GM23248 (cell line): ENCODE data around the gene IMP3.

Experiments used
- EZH2 ChIP-seq: fragments of 200-600 bp; sonication (generic); IDR thresholded peaks from 2 replicates; pipeline ENCODE4 v1.6.1; 2018; ENCODE audit warnings: antibody characterized with exemption, mild to moderate bottlenecking; ENCODE audit not compliant: insufficient read depth, poor library complexity, severe bottlenecking
- EZH2phosphoT487 ChIP-seq: fragments of 200-600 bp; sonication (generic); IDR thresholded peaks from 2 replicates; pipeline ENCODE4 v1.6.1; 2018; ENCODE audit warnings: antibody characterized with exemption, moderate library complexity, mild to moderate bottlenecking, low read depth; ENCODE audit not compliant: insufficient read depth

GRCh38 chr15:75684648-75685047 lies 44.6 kb upstream of the IMP3 start:
- TF ChIP-seq EZH2phosphoT487 (no peak), EZH2 (no peak)
